IPS DF 19.7 (cell line): ENCODE measurements around the gene RPL21.

Source experiments
- DNase-seq: peaks from one replicate; pipeline ENCODE4 v3.0.0-alpha.2; 2013; ENCODE audit warnings: low read depth, low spot score

Gene RPL21

DNA sequence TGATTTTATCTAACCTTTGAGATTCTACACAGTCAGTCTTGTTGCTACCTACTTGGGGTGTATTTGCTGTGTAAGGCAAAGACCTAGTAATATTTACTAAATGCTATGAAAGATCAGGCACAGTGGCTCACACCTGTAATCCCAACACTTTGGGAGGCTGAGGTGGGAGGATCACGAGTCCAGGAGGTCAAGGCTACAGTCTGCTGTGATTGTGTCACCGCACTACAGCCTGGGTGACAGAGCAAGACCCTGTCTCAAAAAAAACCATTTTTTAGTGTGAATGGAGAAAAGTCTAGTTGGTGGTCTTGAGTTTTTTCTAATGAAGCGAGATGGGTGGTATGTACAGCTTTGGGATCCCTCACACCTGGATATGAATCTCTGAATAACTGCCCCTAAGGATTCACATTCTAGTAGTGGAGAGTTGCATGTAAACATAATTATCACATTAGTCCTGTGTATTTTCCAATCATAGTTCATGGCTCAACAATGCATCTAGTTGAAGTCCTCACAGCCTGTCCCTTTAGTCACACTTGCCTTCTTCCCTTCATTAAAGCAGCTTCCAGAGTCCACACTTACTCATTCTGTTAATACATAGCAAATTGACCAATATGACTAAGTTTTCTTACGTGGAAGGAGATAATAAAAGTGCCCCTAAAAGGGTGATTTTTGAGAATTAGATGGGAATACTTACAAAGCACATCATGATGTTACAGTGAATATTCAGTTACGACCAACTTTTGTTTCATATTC, 7.5 kb downstream of the RPL21 start:
- DNase-seq: no peak

DNA sequence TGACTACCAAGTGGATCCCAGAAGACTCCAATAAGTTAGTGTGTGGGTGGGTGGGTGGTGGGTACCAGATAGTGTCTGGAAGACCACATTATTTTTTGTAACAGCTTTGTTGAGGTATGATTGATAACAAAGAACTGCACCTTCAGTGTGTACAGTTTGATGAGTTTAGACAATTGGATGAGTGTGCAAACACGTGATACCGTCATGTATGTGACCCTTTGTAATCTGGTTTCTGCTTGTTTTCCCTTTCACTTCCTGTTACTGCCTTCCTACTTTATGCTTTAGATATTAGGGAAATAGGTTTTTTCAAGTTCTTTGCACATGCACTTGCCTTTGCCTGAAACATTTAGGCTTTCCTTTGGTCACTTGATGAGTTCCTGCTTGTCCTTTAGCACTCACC, 8.5 kb downstream of the RPL21 start:
- DNase-seq: no peak

DNA sequence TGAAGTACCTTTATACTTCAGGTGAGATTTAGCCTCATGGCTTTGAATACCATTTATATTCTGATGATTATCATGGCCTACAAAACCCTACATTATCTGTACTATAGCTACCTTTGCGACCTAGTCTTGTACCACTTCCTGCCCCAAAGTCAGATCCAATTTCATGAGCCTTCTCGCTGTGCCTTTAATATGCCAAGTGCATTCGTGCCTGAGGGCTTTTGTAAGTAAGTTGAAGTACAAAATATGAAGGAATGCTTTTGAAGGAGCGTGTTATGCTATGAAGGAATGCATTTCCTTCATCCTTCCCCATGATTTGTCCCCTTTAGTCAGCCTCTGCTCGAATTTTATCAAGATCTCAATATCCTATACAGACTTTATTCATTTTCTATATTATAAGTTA, 10.0 kb downstream of the RPL21 start:
- no peak for DNase-seq

DNA sequence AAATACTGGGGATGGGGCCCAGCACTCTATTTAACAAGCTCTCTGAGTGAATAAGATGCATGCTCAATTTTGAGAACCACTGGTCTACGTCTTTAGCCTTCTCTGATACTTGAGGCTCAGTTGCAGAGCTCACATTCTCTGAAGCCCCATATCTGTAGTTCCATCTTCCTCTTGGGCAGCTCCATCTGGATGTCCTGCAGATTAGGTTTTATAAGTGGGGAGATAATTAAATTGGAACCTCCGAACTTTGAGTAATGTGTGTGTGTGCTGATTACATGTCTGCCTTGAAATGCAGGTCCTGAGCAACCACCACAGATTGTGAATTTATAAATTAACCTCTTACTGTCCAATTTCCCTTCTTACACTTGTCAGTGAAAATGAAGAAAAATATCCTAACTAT, 12.1 kb downstream of the RPL21 start:
- DNase-seq: no peak

DNA sequence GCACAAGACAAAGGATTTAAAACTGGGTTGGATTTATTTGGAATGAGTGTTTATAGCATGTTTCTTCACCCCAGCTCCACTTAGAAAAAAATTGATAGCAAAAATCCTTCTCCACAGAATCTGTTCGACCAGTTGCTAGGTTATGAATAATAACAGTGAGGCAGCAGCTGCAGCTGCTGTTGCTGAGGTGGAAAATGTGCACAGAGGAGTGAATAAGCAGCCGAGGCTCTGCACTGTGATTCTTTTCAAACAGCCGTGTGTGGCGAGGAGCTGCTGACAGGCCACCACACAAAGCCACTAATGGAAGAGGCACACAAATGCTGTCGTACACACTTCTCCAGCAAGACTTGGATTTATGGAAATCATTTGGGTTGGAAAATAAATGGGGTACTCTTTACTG, 12.8 kb downstream of the RPL21 start:
- DNase-seq: no peak

DNA sequence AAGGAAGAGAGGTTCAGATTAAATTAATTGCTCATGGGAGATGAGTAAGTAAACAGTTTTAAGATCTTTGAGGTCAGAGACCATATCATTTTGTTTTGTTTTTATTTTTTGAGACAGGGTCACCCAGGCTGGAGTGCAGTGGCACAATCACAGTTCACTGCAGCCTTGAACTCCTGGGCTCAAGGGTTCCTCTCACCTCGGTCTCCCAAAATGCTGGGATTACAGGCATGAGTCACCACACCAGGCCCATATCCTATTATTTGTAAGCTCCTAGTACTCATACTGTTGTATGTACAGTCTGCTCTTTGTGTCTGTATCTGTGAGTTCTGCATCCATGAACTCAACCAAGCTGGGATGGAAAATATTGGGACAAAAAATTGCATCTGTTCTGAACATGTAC, 13.3 kb downstream of the RPL21 start:
- no peak for DNase-seq

DNA sequence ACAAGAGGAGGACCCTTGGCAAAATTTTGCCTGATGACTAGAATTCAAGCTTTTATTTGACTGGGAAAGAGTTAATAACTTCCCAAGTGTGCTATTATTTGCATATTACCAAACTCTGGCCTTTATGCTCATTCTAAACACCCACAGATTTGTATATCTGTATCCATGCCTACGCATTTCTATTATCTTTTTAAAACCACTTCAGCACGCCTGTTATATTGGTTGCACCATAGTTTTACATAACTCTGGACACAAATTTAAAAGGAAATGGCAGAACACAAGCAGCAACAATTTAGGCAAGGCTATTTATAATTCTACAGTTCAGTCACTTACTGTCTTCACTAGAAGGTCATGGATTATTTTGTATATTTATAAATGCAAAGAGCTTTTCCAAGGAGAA, 15.6 kb downstream of the RPL21 start:
- DNase-seq: no peak

DNA sequence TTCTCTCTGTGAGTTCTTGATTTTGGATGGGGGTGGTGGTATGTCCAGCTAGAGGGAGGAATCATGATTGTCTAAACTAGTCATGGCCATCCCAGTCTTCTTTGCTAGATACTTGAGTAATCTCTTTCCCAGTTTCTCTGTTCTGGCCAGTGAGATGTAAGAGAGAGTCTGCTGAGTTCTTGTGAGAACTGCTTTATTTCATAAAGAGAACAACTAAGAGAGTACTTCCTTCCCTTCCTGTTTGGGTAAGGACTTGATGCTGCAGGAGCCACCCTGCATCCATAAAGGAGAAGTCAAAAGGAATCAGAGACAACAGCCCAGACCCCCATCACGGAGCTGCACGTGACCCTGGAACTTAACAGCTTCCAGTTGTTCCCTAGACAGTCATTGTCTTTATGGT, 16.2 kb downstream of the RPL21 start:
- DNase-seq: no peak

DNA sequence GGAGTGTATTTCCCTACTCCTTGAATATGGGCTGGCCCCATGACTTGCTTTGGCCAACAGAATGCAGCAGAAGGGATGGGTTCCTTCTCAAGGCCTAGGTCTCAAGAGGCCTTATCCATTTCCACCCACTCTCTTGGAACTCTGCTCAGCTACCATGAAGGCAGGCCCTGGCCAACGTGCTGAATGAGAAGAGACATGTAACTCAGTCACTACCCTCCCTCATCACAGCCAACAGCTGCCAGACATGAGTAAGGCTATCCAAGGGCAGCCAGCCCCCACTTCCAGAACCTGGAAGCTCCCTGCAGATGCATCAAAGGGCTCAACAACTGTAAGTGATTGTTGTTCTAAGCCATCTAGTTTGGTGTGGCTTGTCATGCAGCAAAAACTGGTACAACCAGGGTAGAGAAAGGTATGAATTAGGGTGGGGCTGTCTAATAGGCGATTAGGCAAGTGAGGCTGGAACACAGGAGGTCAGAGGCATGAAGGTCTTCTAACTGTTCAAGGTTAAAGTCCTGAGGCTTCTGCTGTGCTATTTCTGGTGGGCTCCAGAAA, 17.8 kb downstream of the RPL21 start:
- no peak for DNase-seq

DNA sequence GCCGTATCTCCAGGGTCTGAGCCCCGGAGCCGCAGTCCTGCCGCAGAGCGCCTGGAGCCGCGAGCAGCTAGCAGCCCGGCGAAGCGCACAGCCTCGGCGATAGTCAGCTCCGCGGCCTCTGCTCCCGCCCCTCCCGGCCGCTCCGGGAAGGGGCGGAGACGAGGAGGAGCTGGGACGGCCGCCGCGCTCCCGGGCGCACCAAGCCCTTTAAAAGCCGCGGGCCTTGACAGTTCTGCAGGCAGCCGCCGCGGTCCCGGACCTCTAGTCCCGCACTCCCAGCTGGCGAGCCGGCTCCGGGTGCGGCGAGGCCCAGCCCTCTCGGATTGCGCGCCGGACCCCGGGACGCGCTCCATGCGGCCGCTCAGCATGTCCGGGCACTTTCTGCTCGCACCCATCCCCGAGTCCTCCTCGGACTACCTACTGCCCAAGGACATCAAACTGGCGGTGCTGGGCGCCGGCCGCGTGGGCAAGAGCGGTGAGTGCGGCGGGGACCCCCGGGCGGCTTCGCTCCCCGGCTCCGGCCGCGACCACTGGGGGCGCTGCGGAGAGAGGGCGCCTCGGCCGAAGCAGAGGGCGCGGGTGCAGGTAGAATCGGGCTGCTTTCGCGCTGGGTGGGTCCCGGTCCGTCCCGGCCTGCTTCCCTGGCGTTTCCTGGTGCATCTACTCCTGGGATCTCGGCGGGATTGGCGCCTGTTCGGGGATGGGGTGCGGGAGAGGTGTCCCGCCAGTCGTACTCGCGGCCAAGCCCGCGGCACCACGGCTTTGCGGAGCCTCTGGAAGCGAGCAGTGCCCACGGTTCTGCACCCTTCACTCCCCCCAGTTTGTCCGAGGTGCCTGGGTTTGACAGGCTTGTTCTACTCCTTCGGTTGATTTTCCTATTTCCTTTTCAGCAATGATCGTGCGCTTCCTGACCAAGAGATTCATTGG, 19.5 kb downstream of the RPL21 start, which contains the start of gene RASL11A:
TSS of gene RASL11A (plus strand) at position 237 of the 927 bp plus-strand sequence. CDS start at position 352, 115 bp downstream.
- no peak for DNase-seq

DNA sequence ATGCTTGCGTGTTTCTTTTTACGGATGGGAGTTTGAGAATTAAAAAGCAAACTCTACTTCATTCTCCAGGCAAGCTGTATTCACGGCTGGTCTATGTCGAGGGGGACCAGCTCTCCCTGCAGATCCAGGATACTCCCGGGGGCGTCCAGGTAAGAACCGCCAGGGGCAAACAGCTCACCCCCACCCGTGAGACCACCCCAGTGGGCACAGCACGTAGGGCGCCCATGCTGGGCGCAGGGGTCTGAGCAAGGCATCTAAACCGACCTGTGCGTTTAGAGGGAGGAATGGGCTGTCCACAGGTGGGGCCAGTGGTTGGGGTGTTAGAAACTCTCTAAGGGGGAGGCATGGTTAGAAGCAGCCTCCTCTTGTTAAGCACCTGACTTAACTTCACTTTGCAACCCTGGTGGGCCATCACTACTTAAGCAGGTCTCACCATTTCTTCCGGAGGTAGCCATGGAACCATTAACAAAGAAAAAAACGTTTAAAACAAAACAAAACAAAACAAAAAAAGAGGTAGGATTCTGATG, 20.3 kb downstream of the RPL21 start:
- no peak for DNase-seq

DNA sequence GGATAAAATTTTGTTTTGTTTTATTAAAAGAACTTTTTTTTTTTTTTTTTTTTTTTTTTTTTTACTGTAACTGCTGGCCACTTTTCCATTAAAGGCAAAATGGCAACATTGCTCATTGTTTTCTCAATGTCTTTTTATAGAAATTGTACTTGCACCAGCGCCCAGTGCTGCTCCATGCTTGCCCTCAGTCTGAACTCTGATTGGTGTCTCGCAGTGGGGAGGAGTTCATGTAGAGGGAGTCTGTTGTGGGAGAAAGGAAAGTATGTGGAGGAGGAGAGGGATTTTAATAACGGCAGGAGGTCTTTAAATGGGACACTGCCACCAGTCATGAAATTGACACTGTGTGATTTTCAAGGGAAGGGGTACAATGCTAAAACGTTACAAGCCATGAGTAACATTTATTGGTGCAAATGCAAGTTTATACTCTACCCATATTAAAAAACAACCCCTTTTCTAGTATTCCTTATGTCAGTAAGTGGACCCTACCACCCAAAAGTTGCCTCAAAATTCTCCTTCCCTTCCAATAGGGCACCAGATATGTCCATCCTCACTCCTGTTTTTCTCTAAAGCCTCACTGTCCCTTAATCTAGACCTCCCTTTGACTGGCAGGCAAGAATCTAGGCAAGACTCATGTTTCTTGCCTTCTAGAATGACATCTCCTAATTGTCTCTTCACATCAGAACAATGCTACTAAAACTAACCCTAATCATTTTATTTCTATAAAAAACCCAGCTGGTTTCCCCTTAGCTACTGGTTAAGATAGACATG, 22.5 kb downstream of the RPL21 start:
- DNase-seq: no peak

DNA sequence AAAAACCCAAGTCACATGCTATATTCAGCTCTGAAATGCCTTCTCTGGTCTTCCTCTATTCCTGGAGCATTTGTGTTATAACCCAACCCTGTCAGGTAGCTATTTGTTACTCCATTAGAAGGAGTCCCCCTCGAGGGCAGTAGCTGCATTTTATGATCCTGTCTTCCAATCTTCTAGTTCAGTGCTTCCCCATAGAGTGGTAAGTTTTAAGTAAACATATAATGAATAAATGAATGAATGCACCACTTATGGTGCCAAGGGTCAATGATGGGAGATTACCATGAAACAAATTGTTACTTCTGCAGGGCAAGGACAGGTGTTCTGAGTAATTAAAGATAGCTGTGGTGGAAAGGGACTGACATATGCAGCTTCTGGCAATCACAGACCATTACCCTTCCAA, 23.3 kb downstream of the RPL21 start:
- no peak for DNase-seq

DNA sequence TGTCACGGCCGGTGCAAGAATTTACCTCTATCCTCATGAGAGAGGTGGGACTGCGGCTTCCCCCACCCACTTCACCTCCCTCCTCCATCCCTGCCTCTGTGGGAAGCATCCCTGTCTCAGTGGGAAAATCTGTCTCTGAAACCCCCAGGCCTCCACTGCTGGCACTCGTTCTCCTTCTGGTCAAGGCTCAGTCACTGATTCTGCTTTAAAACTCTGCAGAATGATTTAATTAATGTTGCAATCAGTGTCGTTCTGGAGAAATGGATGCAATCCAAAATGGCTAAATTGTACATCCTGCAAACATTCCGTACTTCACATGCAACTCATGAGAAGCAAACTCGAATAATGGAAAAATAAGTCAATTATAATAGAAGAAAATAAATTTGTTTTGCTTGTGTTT, 24.8 kb downstream of the RPL21 start:
- no peak for DNase-seq

DNA sequence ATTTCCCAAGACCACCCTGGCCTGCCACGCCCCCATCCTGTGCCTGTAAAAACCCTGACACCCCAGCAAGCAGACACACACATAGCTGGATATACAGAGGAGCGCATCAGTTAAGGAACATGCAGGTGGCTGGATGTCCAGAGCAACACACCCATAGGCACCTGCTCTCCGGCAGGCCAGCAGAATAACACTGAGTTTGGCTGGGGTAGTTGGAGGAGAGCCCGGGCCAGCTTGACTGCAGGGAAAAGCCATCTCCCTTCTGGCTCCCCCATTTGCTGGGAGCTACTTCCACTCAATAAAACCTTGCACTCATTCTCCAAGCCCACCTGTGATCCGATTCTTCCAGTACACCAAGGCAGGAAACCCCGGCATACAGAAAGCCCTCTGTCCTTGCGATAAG, 28.1 kb downstream of the RPL21 start:
- no peak for DNase-seq

DNA sequence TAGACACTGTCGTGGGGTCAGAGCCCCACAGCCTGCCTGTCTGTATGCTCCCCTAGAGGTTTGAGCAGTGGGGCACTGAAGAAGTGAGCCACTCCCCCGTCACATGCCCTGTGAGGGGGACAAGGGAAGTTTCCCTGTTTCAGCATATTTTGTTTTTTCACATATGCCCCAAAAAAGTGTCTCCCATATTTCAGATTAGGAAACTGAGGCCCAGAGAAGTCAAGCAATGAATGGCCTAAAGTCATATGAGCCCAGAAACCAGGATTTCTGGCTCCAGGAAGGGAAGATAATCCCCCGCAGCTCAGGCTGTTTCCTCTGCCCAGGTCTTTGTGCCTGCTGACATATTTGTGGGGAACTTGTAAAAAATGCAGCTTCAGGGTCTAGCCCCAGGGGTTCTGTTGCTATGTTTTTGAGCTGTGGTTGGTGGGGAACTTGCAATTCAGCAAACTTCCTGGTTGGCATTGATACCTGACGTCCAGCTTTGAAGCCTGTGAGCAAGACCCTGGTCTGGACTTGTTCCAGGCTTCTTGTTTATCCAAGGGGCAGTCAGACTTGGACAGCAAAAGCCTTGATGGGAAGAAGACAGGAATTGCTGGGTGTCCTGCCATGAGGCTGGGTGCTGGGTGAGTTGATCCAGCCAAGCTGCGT, 28.8 kb downstream of the RPL21 start:
- no peak for DNase-seq

DNA sequence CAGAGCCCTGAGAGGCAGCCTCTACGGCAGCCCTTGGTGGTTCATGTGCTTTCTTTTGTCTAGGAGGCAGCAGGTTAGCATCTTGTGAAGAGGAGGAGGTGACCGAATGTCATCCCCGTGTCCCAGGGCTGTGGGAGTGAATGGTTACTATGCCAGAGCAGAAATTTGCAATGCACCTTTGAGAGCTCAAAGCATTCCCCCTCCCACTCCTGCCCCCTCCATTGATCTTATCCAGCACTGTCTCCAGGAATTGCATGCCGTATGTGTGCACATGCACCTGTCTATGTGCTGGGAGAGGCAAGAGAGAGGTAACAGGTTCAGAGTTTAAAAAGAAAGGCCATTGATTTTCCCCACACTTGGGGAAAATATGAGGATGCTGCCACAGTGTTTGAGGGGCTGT, 29.5 kb downstream of the RPL21 start:
- no peak for DNase-seq

DNA sequence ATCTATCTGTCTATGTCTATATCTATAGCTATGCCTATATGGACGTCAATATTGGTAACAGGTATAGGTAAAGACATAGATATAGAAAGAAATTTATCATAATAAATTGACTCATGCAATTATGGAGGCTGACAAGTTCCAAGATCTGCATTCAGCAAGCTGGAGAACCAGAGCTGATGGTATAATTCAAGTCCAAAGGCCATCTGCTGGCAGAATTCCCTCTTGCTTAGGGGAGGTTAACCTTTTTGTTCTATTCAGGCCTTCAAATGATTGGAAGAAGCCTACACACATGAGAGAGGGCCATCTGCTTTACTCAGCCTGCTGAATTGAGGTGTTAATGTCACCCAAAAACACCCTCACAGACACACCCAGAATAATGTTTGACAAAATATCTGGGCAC, 30.1 kb downstream of the RPL21 start:
- no peak for DNase-seq

DNA sequence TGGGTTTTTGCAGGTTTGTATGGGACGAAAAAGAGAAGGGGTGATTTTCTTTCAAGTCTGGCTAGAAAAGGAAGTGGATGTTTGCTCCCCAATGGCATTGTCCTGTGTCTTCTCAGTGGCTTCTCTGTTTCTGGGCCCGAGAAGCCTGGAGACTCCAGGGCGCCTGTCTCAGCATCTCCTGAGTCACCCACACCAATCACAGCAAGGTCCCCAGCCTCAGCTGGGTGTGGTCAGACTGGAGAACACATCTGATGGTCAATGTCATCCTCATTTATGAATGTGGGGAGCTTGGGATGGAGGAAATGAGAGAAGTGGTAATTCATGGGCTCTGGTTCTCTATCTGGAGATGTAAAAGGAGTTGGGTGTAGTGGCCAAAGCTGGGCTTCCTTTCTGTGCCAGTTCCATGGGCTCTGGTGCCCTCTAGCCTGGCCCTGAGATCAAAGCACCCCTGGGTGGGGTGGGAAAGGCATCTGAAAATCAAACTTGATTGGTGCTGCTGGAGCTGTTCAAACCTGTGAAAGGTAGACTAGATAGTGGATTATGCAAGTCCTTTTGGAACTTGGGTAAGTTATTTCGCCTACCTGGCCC, 32.6 kb downstream of the RPL21 start:
- DNase-seq: no peak

DNA sequence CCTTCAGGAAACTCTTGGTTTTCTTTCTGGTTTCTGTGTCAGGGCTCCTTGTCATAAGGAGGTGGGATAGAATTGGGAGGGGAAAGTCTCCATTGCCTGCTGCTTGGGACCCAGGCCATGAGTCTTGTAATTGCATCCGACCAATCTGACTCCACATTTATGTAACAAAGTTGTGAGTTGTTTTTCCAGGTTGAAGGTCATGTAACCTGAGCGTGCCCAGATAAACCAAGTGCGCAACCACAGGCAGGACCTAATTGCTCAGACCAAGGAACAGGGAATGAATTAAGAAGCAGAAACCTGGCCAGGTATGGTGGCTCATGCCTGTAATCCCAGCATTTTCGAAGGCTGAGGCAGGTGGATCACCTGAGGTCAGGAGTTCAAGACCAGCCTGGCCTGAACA, 37.0 kb downstream of the RPL21 start:
- DNase-seq: no peak
